GM20000 (cell line): ENCODE results near the gene VTI1A.

ENCODE experiments used
- DNase-seq: peaks from one replicate; pipeline ENCODE4 v3.0.0; 2012; ENCODE audit warnings: low spot score
- TF ChIP-seq, protein P1 (sequence below): IDR thresholded peaks from 2 replicates; pipeline ENCODE4 v1.5.1; 2012; ENCODE audit warnings: mild to moderate bottlenecking, control low read depth; ENCODE audit errors: extremely low read depth, missing control alignments

The VTI1A gene

DNA sequence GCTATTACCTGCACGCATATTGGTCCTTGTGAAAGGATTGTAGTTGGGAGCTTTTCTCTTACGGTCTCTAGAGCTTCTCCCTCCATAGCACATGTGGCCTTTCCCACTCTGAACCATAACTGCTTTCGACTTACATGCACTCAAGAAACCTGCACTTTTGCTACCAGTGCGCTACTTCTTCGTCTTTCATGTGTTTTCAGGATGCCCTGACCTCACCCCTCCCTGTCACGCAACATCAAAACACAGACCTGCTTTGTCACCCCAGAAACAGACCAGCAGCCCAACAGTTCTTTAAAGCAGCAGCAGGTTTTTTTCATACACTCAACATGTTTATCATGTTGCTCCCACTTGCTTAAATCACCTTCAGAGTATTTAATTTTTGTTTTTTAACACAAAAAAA lies 259.6 kb downstream of the VTI1A start:
- TF ChIP-seq, protein P1, sequence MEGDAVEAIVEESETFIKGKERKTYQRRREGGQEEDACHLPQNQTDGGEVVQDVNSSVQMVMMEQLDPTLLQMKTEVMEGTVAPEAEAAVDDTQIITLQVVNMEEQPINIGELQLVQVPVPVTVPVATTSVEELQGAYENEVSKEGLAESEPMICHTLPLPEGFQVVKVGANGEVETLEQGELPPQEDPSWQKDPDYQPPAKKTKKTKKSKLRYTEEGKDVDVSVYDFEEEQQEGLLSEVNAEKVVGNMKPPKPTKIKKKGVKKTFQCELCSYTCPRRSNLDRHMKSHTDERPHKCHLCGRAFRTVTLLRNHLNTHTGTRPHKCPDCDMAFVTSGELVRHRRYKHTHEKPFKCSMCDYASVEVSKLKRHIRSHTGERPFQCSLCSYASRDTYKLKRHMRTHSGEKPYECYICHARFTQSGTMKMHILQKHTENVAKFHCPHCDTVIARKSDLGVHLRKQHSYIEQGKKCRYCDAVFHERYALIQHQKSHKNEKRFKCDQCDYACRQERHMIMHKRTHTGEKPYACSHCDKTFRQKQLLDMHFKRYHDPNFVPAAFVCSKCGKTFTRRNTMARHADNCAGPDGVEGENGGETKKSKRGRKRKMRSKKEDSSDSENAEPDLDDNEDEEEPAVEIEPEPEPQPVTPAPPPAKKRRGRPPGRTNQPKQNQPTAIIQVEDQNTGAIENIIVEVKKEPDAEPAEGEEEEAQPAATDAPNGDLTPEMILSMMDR, result no peak
- DNase-seq, result no peak

DNA sequence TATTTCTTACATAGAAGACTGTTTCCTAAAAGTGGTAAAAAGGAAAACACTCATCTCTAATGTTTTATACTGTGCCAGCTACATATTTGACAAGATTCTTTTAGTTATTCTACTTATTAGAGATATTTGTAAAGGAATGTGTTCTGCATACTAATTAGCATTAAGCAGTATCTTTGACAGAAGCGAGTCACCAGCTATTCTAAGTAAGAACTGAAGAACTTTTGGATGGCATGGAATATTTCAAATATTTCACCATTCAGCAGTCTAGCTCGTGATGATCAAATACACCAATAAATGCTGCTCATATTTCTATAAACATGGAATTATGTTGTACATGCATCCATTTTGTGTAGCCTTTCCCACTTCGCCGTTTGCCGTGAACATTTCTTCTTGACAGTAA lies 261.4 kb downstream of the VTI1A start:
- TF ChIP-seq, protein P1, result no peak
- no peak for DNase-seq

DNA sequence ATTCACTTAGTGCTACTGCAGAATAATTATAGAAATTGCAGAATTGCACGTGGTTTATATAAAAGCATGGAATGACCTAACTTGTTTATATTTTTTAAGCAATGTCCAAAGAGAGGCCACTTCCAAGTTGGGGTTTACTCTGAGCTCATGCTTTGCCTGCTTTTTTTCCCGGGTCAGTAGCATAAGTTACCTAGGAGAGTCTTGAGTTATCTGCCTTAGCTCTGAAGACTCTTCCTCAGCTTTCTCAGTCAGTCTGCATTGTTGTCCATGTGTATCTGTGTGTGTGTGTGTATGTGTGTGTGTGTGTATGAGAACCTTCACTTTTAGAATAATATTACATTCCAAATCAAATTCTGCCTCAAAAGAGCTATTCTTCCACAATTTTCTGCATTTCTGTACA lies 263.5 kb downstream of the VTI1A start:
- TF ChIP-seq, protein P1, result no peak
- DNase-seq, result no peak

DNA sequence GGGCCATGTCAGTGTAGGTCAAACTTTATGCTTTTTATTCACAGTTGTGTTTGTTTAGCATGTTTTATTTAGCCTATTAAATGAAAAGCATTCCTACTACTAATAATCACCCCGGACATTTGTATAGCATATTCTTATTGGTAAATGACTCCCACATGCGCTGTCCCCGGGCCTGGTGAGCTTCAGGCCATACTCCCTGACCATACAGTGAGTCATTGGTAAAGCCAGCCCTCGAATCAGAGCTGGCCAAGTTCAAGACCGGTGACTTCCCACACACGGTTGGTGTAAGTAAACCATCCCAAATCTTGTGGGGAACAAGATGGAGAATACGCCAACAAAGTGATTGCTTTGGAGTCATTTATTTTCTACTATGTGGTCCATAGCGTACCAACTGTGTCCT lies 264.4 kb downstream of the VTI1A start:
- no peak for DNase-seq
- TF ChIP-seq, protein P1, result no peak

DNA sequence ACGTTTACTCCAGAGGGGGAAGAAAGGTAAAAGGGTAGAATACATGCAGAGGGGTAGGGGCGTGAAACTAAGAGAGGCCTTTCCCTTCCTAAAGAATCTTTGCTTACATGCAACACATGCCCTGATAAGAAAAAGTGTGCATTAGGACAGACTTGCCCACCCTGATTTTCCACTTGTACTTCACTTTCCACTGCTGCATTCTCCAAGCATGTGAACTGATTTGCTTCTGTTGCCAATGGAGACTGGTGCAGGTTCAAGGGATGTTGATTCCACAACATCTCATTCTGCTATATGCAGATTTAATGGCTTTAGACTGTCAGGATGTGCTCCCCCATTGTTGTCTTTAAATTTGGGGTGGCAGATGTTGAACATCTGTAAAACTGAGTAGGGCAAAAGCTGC lies 265.5 kb downstream of the VTI1A start:
- TF ChIP-seq, protein P1, result no peak
- no peak for DNase-seq

DNA sequence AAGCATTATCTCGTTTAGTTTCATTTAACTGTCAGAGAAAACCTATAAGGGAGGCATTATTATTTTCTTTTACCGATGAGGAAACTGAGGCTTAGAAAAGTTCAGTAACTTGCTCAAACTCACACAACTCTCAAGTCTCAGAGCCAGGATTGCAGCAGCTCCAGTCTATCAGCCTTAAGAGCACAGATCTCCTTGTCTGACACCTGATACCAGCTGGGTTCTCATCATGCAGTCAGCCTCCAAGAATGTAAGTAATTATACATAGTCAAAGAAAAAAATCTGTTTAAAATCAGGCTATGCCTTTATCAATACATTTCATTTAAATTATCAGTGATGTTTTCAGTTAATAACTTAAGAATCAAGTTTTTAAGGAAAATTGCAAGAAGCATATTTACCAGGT lies 266.4 kb downstream of the VTI1A start:
- TF ChIP-seq, protein P1, result no peak

DNA sequence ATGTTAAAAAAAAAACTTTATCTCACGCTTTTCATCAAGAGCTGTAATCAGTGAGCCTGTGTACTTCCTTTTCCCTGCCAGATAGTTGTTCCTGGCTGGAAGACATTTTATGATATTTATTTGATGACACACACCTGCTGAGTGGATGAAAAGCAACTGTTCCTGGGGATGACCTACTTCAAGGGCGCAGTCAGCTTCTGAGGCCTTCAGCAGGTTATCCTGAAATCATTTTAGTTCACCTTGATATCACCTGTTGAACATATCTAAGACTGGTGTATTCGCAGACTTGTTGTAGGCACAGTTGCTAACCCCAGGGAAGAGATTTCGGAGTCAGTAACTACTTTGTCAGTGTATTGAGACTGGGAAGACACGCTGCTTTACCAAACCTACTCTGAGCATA lies 268.6 kb downstream of the VTI1A start:
- TF ChIP-seq, protein P1, result no peak

More for the DNA sequence above, 266.4 kb downstream of the VTI1A start:
- no peak for DNase-seq

More for the DNA sequence above, 268.6 kb downstream of the VTI1A start:
- no peak for DNase-seq
